Left ventricle myocardium inferior (tissue), 1 donor: ENCODE data around the gene UBTD2. TPM values are rescaled to one million over a fixed set of nuclear protein-coding genes. Genes with fewer than 3 reads are reported as not detected.
A peak's percentile ranks its signal among the peaks of the same experiment; 100 is the strongest.

Source experiments
- DNase-seq: peaks from one replicate; pipeline ENCODE4 v3.0.0-alpha.2; 2020
- H3K27ac ChIP-seq: fragments of 200-600 bp; replicated peaks from 2 replicates; pipeline ENCODE4 v1.8.0; 2021
- H3K27me3 ChIP-seq: fragments of 200-600 bp; 2 replicates; pipeline ENCODE4 v1.8.0; 2021; ENCODE audit warnings: low read depth
- H3K36me3 ChIP-seq: fragments of 200-600 bp; 2 replicates; pipeline ENCODE4 v1.8.0; 2021
- H3K4me1 ChIP-seq: fragments of 200-600 bp; 2 replicates; pipeline ENCODE4 v1.8.0; 2021
- H3K4me3 ChIP-seq: fragments of 200-600 bp; 2 replicates; pipeline ENCODE4 v1.8.0; 2021; ENCODE audit warnings: mild to moderate bottlenecking, moderate library complexity
- H3K9me3 ChIP-seq: fragments of 200-600 bp; replicated peaks from 2 replicates; pipeline ENCODE4 v1.8.0; 2021
- intact Hi-C: fragments of 100-400 bp; cut with micrococcal nuclease; formaldehyde crosslinking; loops from one replicate; pipeline ENCODE4 v1.11.0; 2022
- total RNA-seq: library from RNA; stranded (reverse); fragmentation: NEBNext Ultra II Directional; extraction: Animal tissue kit (Norgen Biotek cat#: 25700); gene quantifications from one replicate; pipeline ENCODE4 v1.2.1, GENCODE V29; 2021
- TF ChIP-seq, protein P1 (sequence below): fragments of 200-600 bp; IDR thresholded peaks from 2 replicates; pipeline ENCODE4 v1.8.0; 2021; ENCODE audit warnings: antibody characterized with exemption, mild to moderate bottlenecking, borderline replicate concordance
- donor health status: DM: no; HTN: yes; CAD: no; lungs with severe emphysema.

UBTD2 gene
- total RNA-seq, 1 donor from 2014 or later: 7.6 TPM

DNA sequence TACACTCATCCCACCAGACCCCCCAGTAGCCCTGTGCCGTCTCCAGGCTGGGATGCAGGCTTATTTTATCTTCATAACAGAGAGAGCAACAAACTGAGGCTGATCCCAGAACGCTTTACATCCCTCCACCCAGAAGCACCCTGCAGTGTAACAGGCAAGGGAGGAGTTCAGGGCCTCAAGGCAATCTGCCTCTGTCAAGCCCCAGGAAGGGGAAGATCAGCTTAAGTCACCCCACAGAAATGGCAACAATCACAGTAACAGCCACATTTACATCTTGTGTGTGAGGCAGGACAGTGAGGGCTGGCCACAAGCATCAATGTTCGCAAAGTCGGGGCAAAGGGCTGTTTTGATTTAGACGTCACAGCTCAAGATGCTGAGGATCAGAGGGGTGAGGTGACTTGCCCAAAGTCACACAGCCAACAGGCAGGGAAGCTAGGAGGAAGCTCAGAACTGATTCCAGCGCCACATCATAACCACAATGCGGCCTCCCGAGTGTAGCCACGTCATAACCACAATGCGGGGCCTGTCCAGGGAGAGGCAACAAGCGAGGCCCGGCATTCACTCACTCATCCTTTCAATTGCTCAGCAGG lies 109.9 kb downstream of the UBTD2 start:
- Histone ChIP-seq H3K4me3 (no peak overlapping the region), H3K4me1 (peaks cover 66% of the 10 kb centered on the region), H3K36me3 (no peaks in the 10 kb centered on the region), H3K27ac (peak overlapping the region; percentile 72), H3K9me3 (no peaks in the 10 kb centered on the region), H3K27me3 (no peaks in the 10 kb centered on the region)
- DNase-seq: no peak
- TF ChIP-seq, protein P1, sequence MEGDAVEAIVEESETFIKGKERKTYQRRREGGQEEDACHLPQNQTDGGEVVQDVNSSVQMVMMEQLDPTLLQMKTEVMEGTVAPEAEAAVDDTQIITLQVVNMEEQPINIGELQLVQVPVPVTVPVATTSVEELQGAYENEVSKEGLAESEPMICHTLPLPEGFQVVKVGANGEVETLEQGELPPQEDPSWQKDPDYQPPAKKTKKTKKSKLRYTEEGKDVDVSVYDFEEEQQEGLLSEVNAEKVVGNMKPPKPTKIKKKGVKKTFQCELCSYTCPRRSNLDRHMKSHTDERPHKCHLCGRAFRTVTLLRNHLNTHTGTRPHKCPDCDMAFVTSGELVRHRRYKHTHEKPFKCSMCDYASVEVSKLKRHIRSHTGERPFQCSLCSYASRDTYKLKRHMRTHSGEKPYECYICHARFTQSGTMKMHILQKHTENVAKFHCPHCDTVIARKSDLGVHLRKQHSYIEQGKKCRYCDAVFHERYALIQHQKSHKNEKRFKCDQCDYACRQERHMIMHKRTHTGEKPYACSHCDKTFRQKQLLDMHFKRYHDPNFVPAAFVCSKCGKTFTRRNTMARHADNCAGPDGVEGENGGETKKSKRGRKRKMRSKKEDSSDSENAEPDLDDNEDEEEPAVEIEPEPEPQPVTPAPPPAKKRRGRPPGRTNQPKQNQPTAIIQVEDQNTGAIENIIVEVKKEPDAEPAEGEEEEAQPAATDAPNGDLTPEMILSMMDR: no peak
- intact Hi-C loops: no loop called here

DNA sequence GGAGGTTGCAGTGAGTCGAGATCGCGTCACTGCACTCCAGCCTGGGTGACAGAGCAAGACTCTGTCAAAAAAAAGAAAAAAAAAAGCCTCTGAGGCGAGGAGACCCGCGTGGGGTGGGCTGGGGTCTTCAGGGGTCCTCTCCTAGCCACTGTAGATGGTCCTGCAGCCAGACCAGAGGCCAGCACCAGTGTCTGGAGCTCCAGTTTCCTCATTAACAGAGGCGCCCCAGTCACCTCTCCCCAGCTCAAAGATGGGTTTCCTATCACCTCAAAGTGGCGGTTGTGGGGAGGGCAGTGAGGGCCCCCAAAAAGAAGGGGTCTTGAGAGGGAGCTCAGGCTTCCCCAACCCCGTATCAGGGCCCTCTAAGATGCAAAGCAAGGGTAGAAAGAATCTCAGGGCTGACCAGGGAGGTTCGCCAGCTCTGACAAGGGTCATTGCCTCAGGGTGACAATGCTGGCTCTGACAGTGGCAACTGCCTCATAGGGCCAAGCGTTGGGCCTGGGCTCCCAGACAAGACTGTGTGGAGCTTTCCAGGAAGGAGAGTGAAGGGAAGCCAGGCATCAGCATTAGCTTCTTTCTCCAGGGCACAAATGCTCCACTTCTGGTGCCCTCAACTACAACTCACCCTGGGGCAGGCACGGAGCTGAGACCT lies 110.5 kb downstream of the UBTD2 start:
- H3K9me3 ChIP-seq: no peaks in the 10 kb centered on the region
- DNase-seq: peak; percentile 59
- peak overlapping the region; percentile 72 for H3K27ac ChIP-seq
- intact Hi-C loops: no loop called here
- no peaks in the 10 kb centered on the region for H3K36me3 ChIP-seq
- TF ChIP-seq, protein P1: no peak
- no peak overlapping the region for H3K4me3 ChIP-seq
- peaks cover 66% of the 10 kb centered on the region for H3K4me1 ChIP-seq
- H3K27me3 ChIP-seq: no peaks in the 10 kb centered on the region

DNA sequence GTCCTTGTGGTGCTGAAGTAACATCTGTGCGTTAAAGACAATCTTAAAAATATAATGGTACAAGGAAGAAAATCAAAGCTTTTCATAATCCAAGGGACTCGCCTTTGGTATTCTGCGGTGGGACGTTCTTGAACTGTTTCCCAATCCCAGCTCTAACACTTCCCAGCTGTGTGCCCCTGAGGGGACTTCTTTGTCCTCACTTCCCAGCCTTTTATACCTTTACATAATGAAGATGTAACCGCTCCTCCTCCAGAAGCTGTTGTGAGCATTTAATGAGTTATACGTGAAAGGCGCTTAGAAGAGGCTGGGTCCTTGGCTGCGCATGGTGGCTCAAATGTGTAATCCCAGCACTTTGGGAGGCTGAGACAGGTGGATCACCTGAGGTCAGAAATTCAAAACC lies 112.4 kb downstream of the UBTD2 start:
- H3K27me3 ChIP-seq: no peaks in the 10 kb centered on the region
- H3K4me1 ChIP-seq: peaks cover 74% of the 10 kb centered on the region
- no peak overlapping the region for H3K4me3 ChIP-seq
- no peaks in the 10 kb centered on the region for H3K9me3 ChIP-seq
- DNase-seq: no peak
- TF ChIP-seq, protein P1: no peak
- peak overlapping the region; percentile 73 for H3K27ac ChIP-seq
- intact Hi-C loops: no loop called here
- H3K36me3 ChIP-seq: no peaks in the 10 kb centered on the region

DNA sequence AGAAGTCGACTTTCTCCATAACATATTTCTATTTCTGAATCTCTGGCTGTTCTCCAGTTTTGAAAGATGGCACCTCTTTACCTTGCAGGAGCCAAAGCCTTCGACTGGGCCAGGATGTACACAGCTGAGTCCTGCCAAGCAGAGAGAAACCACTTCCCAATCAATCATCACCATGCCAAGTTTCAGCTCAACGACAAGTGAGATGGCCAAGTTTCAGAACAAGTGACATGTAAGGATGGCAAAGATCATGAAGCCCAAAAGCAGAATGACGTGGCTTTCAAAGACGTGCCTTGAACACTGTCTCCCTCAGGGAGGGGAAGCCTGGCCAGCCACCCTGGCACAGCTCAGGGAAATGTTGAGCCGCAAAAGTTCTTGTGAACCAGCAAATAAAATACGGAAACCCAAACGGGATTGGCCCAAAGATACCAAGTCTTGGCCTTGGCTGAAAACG lies 113.3 kb downstream of the UBTD2 start:
- Histone ChIP-seq H3K27ac (peak overlapping the region; percentile 73), H3K36me3 (no peaks in the 10 kb centered on the region), H3K4me3 (no peak overlapping the region), H3K27me3 (no peaks in the 10 kb centered on the region), H3K4me1 (peaks cover 69% of the 10 kb centered on the region), H3K9me3 (no peaks in the 10 kb centered on the region)
- TF ChIP-seq, protein P1: no peak
- DNase-seq: peak; percentile 41
- intact Hi-C loops: no loop called here

DNA sequence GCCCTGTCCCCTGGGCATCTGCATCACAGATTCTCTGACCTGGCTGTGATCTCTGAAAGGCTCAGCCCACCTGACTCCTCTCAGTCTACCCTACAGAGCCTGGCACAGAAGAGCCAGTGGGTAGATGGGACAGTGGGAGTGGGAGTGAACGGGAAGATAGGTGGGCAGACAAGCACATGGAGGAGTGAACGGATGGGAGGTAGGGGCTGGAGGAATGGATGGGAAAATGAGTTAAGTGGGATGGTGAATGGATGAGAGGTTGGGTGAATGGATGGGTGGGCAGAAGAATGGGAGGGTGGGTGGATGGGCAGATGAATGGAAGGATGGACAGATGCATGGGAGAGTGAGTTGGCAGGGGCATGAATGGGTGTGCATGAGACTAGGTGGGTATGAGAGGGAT lies 114.3 kb downstream of the UBTD2 start:
- H3K9me3 ChIP-seq: no peaks in the 10 kb centered on the region
- no peak overlapping the region for H3K4me3 ChIP-seq
- no peaks in the 10 kb centered on the region for H3K27me3 ChIP-seq
- no peaks in the 10 kb centered on the region for H3K36me3 ChIP-seq
- TF ChIP-seq, protein P1: no peak
- peak overlapping the region; percentile 87 for H3K27ac ChIP-seq
- H3K4me1 ChIP-seq: peaks cover 69% of the 10 kb centered on the region
- intact Hi-C loops: no loop called here
- DNase-seq: no peak
